DMS79 treated with DMSO at 0.1 percent for 48 hours (cell line): ENCODE measurements around the gene TRPM2.
"Not testable (repeated sequence)": the region's sequence is repeated elsewhere in the genome, so short reads cannot be mapped to it uniquely, and the experiment has no call there.

Experiments used
- DNase-seq: peaks from one replicate; lab custom pipeline; 2025; lab: John Stamatoyannopoulos, UW

TRPM2 gene

GRCh38 chr21:44375281-44375651 lies 21.8 kb downstream of the TRPM2 start:
- DNase-seq: no peak

GRCh38 chr21:44375761-44376241 lies 22.4 kb downstream of the TRPM2 start:
- DNase-seq: no peak

- DNase-seq: no peak
These were observed 23.2 kb downstream of the TRPM2 start for GRCh38 chr21:44376606-44377005.

GRCh38 chr21:44377201-44377921 lies 23.9 kb downstream of the TRPM2 start:
- peak; percentile 89 for DNase-seq

GRCh38 chr21:44377922-44378645 lies 24.7 kb downstream of the TRPM2 start:
- DNase-seq: no peak

GRCh38 chr21:44378646-44379514 lies 25.5 kb downstream of the TRPM2 start:
- no peak for DNase-seq

- DNase-seq: no peak
These were observed 26.1 kb downstream of the TRPM2 start for GRCh38 chr21:44379515-44379848.

GRCh38 chr21:44379991-44380865 lies 26.8 kb downstream of the TRPM2 start:
- peak; percentile 20 for DNase-seq

- no peak for DNase-seq
These were observed 27.5 kb downstream of the TRPM2 start for GRCh38 chr21:44380876-44381275.

- no peak for DNase-seq
These were observed 28.5 kb downstream of the TRPM2 start for GRCh38 chr21:44381874-44382273.

GRCh38 chr21:44382536-44382935 lies 29.1 kb downstream of the TRPM2 start:
- no peak for DNase-seq

GRCh38 chr21:44383216-44383615 lies 29.8 kb downstream of the TRPM2 start:
- DNase-seq: no peak

GRCh38 chr21:44384968-44385367 lies 31.5 kb downstream of the TRPM2 start:
- no peak for DNase-seq

- DNase-seq: no peak
These were observed 35.9 kb downstream of the TRPM2 start for GRCh38 chr21:44389335-44389734.

- DNase-seq: no peak
These were observed 37.5 kb downstream of the TRPM2 start for GRCh38 chr21:44390886-44391285.

- DNase-seq: no peak
These were observed 38.1 kb downstream of the TRPM2 start for GRCh38 chr21:44391345-44392091.

- no peak for DNase-seq
These were observed 38.8 kb downstream of the TRPM2 start for GRCh38 chr21:44392185-44392584.

GRCh38 chr21:44392916-44393315 lies 39.5 kb downstream of the TRPM2 start:
- no peak for DNase-seq

GRCh38 chr21:44394733-44395132 lies 41.3 kb downstream of the TRPM2 start:
- DNase-seq: no peak

GRCh38 chr21:44395260-44395659 lies 41.8 kb downstream of the TRPM2 start:
- no peak for DNase-seq

GRCh38 chr21:44396803-44397202 lies 43.4 kb downstream of the TRPM2 start:
- not testable (repeated sequence) for DNase-seq
